Testis (tissue), 2 donors: ENCODE measurements around the gene LANCL2.

Experiments used
- POLR2A ChIP-seq: fragments of 450-650 bp; IDR thresholded peaks from one replicate; pipeline ENCODE4 v1.6.1; 2017; ENCODE audit warnings: antibody characterized with exemption, mild to moderate bottlenecking, moderate library complexity
- TF ChIP-seq, protein P1 (sequence below), 3 experiments: fragments of 450-650 bp in 2 of 3; fragments of 200-600 bp in 1 of 3; sonication (generic) in 1 of 3; IDR thresholded peaks; one replicate each; pipeline ENCODE4 v1.5.1; 2016 to 2019; ENCODE audit warnings: antibody characterized with exemption in 3 of 3, mild to moderate bottlenecking in 2 of 3, moderate library complexity in 1 of 3

DNA sequence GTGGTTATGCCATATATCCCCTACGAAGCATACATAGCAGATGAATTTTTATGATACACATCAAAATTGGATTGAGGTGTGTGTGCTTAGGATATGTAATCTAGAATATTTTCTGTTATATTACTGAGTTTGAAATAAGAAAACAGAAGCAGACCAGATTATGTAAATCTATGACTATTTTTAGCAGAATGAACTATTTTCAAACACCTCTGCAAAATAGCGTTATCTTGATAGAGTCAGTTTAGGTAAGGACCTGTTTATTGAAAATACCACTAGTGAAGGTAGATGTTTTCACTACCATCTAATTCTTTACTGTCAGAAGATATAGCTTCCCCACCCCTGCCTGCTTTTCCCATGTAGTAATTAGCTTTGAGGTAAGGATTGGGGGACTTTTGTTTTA is 9.1 kb downstream of the LANCL2 start:
- TF ChIP-seq, protein P1, sequence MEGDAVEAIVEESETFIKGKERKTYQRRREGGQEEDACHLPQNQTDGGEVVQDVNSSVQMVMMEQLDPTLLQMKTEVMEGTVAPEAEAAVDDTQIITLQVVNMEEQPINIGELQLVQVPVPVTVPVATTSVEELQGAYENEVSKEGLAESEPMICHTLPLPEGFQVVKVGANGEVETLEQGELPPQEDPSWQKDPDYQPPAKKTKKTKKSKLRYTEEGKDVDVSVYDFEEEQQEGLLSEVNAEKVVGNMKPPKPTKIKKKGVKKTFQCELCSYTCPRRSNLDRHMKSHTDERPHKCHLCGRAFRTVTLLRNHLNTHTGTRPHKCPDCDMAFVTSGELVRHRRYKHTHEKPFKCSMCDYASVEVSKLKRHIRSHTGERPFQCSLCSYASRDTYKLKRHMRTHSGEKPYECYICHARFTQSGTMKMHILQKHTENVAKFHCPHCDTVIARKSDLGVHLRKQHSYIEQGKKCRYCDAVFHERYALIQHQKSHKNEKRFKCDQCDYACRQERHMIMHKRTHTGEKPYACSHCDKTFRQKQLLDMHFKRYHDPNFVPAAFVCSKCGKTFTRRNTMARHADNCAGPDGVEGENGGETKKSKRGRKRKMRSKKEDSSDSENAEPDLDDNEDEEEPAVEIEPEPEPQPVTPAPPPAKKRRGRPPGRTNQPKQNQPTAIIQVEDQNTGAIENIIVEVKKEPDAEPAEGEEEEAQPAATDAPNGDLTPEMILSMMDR (IDR thresholded peaks at IDR 0.05) = no peak
- no peak for TF ChIP-seq POLR2A
